T-helper 17 cell (primary cell): ENCODE results near the gene NCOR1. TPM values are rescaled to one million over a fixed set of nuclear protein-coding genes. Genes with fewer than 3 reads are reported as not detected.
A peak's percentile ranks its signal among the peaks of the same experiment; 100 is the strongest.

Experiments used
- ATAC-seq: fragments of 150-1000 bp; cut with Tn5 transposase; 2 replicates; pipeline ENCODE4 v1.10.0; 2021; ENCODE audit warnings: mild to moderate bottlenecking, moderate library complexity
- DNase-seq, 3 donors: peaks; one replicate each; pipeline versions ENCODE4 v3.0.0 to v3.0.0-alpha.2; 2020 to 2021
- H3K9me3 ChIP-seq: one replicate; pipeline ENCODE4 v1.7.0; 2013; ENCODE audit warnings: low read length, mild to moderate bottlenecking; ENCODE audit not compliant: control insufficient read depth, poor library complexity, severe bottlenecking
- H3K27ac Mint-ChIP-seq: one replicate; pipeline ENCODE4 v1.8.0; 2022; ENCODE audit warnings: mild to moderate bottlenecking, moderate library complexity, mixed read lengths
- H3K27me3 Mint-ChIP-seq: one replicate; pipeline ENCODE4 v1.8.0; 2022; ENCODE audit warnings: mixed read lengths
- H3K36me3 Mint-ChIP-seq: one replicate; pipeline ENCODE4 v1.8.0; 2022; ENCODE audit warnings: low read depth, mixed read lengths
- H3K4me1 Mint-ChIP-seq: one replicate; pipeline ENCODE4 v1.8.0; 2022; ENCODE audit warnings: mild to moderate bottlenecking, mixed read lengths
- H3K4me3 Mint-ChIP-seq: one replicate; pipeline ENCODE4 v1.8.0; 2022; ENCODE audit warnings: mild to moderate bottlenecking, moderate library complexity, mixed read lengths
- total RNA-seq, 4 donors: library from RNA in 2 of 4; stranded (reverse) in 2 of 4; gene quantifications; one replicate each; pipeline ENCODE4 v1.2.3 and lab custom pipeline; 2022 to 2026

Gene NCOR1
- total RNA-seq, 2 donors from 2014 or later: 155 to 161 TPM

- Mint-ChIP-seq H3K4me1 (peaks cover 12% of the 10 kb centered on the region), H3K27me3 (no peaks in the 10 kb centered on the region), H3K36me3 (peaks cover 19% of the 10 kb centered on the region), H3K27ac (peak overlapping the region; percentile 67), H3K4me3 (no peak overlapping the region)
- H3K9me3 ChIP-seq: no peaks in the 10 kb centered on the region
- DNase-seq: no peak
- ATAC-seq: no peak
These were observed 166.4 kb downstream of the NCOR1 start for GRCh38 chr17:16048811-16049449.

- peak overlapping the region; percentile 75 for H3K27ac Mint-ChIP-seq
- H3K4me1 Mint-ChIP-seq: peaks cover 7% of the 10 kb centered on the region
- H3K9me3 ChIP-seq: no peaks in the 10 kb centered on the region
- H3K27me3 Mint-ChIP-seq: no peaks in the 10 kb centered on the region
- H3K4me3 Mint-ChIP-seq: no peak overlapping the region
- DNase-seq (no peak), ATAC-seq (no peak)
- peaks cover 21% of the 10 kb centered on the region for H3K36me3 Mint-ChIP-seq
These were observed 168.4 kb downstream of the NCOR1 start for GRCh38 chr17:16046966-16047365.

GRCh38 chr17:16044487-16044886, 170.8 kb downstream of the NCOR1 start:
- Mint-ChIP-seq H3K27ac (peak overlapping the region; percentile 79), H3K4me1 (peaks cover 7% of the 10 kb centered on the region), H3K27me3 (no peaks in the 10 kb centered on the region), H3K4me3 (no peak overlapping the region), H3K36me3 (peaks cover 17% of the 10 kb centered on the region)
- ATAC-seq (no peak), DNase-seq (no peak)
- no peaks in the 10 kb centered on the region for H3K9me3 ChIP-seq

GRCh38 chr17:16040710-16041251, 174.6 kb downstream of the NCOR1 start:
- no peak overlapping the region for H3K4me3 Mint-ChIP-seq
- H3K9me3 ChIP-seq: no peaks in the 10 kb centered on the region
- DNase-seq: no peak
- peaks cover 12% of the 10 kb centered on the region for H3K36me3 Mint-ChIP-seq
- no peak for ATAC-seq
- H3K27me3 Mint-ChIP-seq: no peaks in the 10 kb centered on the region
- no peak overlapping the region for H3K27ac Mint-ChIP-seq
- peaks cover 20% of the 10 kb centered on the region for H3K4me1 Mint-ChIP-seq

GRCh38 chr17:16037636-16038035, 177.7 kb downstream of the NCOR1 start:
- no peak overlapping the region for H3K4me3 Mint-ChIP-seq
- H3K4me1 Mint-ChIP-seq: peaks cover 20% of the 10 kb centered on the region
- peaks cover 4% of the 10 kb centered on the region for H3K36me3 Mint-ChIP-seq
- DNase-seq (no peak), ATAC-seq (no peak)
- no peak overlapping the region for H3K27ac Mint-ChIP-seq
- no peaks in the 10 kb centered on the region for H3K27me3 Mint-ChIP-seq
- H3K9me3 ChIP-seq: no peaks in the 10 kb centered on the region

- no peak for DNase-seq
- no peaks in the 10 kb centered on the region for H3K9me3 ChIP-seq
- ATAC-seq: no peak
- no peak overlapping the region for H3K4me3 Mint-ChIP-seq
- no peaks in the 10 kb centered on the region for H3K27me3 Mint-ChIP-seq
- no peak overlapping the region for H3K27ac Mint-ChIP-seq
- H3K4me1 Mint-ChIP-seq: peaks cover 17% of the 10 kb centered on the region
- peaks cover 2% of the 10 kb centered on the region for H3K36me3 Mint-ChIP-seq
These were observed 179.1 kb downstream of the NCOR1 start for GRCh38 chr17:16036261-16036660.

- no peaks in the 10 kb centered on the region for H3K9me3 ChIP-seq
- no peak overlapping the region for H3K4me3 Mint-ChIP-seq
- no peaks in the 10 kb centered on the region for H3K27me3 Mint-ChIP-seq
- ATAC-seq (no peak), DNase-seq (no peak)
- H3K4me1 Mint-ChIP-seq: peaks cover 17% of the 10 kb centered on the region
- H3K27ac Mint-ChIP-seq: peak overlapping the region; percentile 61
- H3K36me3 Mint-ChIP-seq: peaks cover 2% of the 10 kb centered on the region
These were observed 181.5 kb downstream of the NCOR1 start for GRCh38 chr17:16033729-16034349.

- peaks cover 4% of the 10 kb centered on the region for H3K36me3 Mint-ChIP-seq
- H3K27me3 Mint-ChIP-seq: no peaks in the 10 kb centered on the region
- no peaks in the 10 kb centered on the region for H3K9me3 ChIP-seq
- peak overlapping the region; percentile 84 for H3K27ac Mint-ChIP-seq
- ATAC-seq (peak; percentile 86), DNase-seq (no peak)
- H3K4me1 Mint-ChIP-seq: peaks cover 19% of the 10 kb centered on the region
- no peak overlapping the region for H3K4me3 Mint-ChIP-seq
These were observed 187.4 kb downstream of the NCOR1 start for GRCh38 chr17:16027708-16028584.

GRCh38 chr17:16026895-16027294, 188.4 kb downstream of the NCOR1 start:
- ATAC-seq (no peak), DNase-seq (no peak)
- peaks cover 21% of the 10 kb centered on the region for H3K4me1 Mint-ChIP-seq
- H3K9me3 ChIP-seq: no peaks in the 10 kb centered on the region
- H3K27me3 Mint-ChIP-seq: no peaks in the 10 kb centered on the region
- no peak overlapping the region for H3K27ac Mint-ChIP-seq
- no peak overlapping the region for H3K4me3 Mint-ChIP-seq
- H3K36me3 Mint-ChIP-seq: peaks cover 4% of the 10 kb centered on the region

GRCh38 chr17:16025202-16025601, 190.1 kb downstream of the NCOR1 start:
- Mint-ChIP-seq H3K27ac (peak overlapping the region; percentile 37), H3K4me1 (peaks cover 27% of the 10 kb centered on the region), H3K27me3 (no peaks in the 10 kb centered on the region), H3K36me3 (peaks cover 4% of the 10 kb centered on the region), H3K4me3 (no peak overlapping the region)
- DNase-seq (no peak), ATAC-seq (no peak)
- no peaks in the 10 kb centered on the region for H3K9me3 ChIP-seq

GRCh38 chr17:16023881-16024280, 191.5 kb downstream of the NCOR1 start:
- no peaks in the 10 kb centered on the region for H3K9me3 ChIP-seq
- no peak overlapping the region for H3K4me3 Mint-ChIP-seq
- no peak for DNase-seq
- H3K27ac Mint-ChIP-seq: no peak overlapping the region
- peaks cover 27% of the 10 kb centered on the region for H3K4me1 Mint-ChIP-seq
- no peaks in the 10 kb centered on the region for H3K27me3 Mint-ChIP-seq
- peaks cover 4% of the 10 kb centered on the region for H3K36me3 Mint-ChIP-seq
- no peak for ATAC-seq

GRCh38 chr17:16019347-16019746, 196.0 kb downstream of the NCOR1 start:
- ATAC-seq (no peak), DNase-seq (no peak)
- H3K27me3 Mint-ChIP-seq: no peaks in the 10 kb centered on the region
- H3K4me3 Mint-ChIP-seq: no peak overlapping the region
- peaks cover 2% of the 10 kb centered on the region for H3K36me3 Mint-ChIP-seq
- H3K4me1 Mint-ChIP-seq: peaks cover 18% of the 10 kb centered on the region
- no peaks in the 10 kb centered on the region for H3K9me3 ChIP-seq
- H3K27ac Mint-ChIP-seq: peak overlapping the region; percentile 43

- H3K9me3 ChIP-seq: no peaks in the 10 kb centered on the region
- ATAC-seq (no peak), DNase-seq (no peak)
- Mint-ChIP-seq H3K4me1 (peaks cover 16% of the 10 kb centered on the region), H3K36me3 (peaks cover 2% of the 10 kb centered on the region), H3K4me3 (no peak overlapping the region), H3K27ac (no peak overlapping the region), H3K27me3 (no peaks in the 10 kb centered on the region)
These were observed 201.4 kb downstream of the NCOR1 start for GRCh38 chr17:16013943-16014407.
